HL-60/S4 treated with retinoic acid at 250 ng/mL for 4 days and 3 days (cell line): ENCODE measurements around the gene HSD17B2.
"Not testable (repeated sequence)": the region's sequence is repeated elsewhere in the genome, so short reads cannot be mapped to it uniquely, and the experiment has no call there.

Source experiments
- in situ Hi-C: fragments of 300-500 bp; cut with MboI; formaldehyde crosslinking; loops from 2 replicates; pipeline ENCODE4 v1.7.0; 2022; ENCODE audit warnings: low sequenced_read_pairs

The HSD17B2 gene, protein sequence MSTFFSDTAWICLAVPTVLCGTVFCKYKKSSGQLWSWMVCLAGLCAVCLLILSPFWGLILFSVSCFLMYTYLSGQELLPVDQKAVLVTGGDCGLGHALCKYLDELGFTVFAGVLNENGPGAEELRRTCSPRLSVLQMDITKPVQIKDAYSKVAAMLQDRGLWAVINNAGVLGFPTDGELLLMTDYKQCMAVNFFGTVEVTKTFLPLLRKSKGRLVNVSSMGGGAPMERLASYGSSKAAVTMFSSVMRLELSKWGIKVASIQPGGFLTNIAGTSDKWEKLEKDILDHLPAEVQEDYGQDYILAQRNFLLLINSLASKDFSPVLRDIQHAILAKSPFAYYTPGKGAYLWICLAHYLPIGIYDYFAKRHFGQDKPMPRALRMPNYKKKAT

DNA sequence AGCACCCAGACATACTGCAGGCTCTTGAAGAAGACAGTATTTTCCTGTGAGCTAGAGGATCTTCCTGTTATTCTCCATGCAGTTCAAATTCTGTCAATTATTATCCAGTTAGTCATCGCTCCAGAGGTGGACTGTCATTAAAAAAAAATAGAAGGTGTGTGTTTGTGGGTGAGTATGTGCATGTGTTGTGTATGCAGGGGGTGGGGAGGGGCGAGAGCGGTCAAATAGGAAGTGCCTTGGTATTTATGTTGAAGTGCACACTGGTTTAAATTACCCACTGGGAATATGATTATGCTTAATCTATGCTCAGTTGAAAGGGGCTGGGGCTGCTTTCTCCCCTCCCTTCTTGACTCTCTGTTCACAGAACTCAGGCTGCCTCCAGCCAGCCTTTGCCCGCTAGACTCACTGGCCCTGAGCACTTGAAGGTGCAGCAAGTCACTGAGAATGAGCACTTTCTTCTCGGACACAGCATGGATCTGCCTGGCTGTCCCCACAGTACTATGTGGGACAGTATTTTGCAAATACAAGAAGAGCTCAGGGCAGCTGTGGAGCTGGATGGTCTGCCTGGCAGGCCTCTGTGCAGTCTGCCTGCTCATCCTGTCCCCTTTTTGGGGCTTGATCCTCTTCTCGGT, at the start of gene HSD17B2:
HSD17B2 (plus strand) TSS at position 273 of the 632 bp plus-strand sequence; CDS start at position 445, 172 bp downstream.
- in situ Hi-C loops = no loop called here

DNA sequence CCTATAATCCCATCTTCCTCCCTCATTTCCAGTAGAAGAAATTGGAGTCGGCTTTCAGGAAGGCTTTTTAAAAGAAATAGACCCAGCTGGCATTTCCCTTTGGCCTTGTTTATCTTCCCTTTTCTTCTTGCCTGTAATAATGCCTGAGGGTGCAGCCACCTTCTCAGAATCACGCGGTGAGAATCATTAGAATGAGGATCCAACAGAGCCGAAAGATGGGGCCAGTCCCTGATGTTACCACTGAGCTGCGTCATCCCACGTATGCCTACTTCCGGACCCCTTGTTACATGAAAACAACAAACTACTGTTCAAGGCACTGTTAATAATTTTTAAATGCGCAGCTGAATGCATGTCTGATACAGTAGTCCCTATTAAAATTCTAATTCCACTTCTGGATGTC, 47.9 kb upstream of the HSD17B2 start:
- in situ Hi-C loops = no loop called here

DNA sequence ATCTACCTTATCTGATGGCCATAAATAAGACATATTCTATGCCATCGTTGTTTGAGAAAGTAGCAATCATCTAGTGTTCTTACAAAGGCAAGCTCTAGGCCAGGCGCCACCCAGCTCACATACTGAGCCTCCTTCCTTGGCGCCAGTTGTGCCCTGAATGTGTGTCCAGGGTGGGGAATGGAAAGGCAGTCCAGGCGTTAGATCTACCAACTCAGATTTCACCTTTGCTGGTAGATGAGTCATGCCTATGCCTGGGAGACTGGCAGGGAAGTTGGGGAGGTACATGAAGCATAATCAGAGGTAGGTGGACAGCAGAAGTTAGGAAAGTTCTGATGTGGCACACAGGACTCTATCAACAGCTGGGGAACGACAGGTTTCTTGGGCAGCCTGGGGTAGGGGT, 47.3 kb upstream of the HSD17B2 start:
- in situ Hi-C loops = no loop called here

DNA sequence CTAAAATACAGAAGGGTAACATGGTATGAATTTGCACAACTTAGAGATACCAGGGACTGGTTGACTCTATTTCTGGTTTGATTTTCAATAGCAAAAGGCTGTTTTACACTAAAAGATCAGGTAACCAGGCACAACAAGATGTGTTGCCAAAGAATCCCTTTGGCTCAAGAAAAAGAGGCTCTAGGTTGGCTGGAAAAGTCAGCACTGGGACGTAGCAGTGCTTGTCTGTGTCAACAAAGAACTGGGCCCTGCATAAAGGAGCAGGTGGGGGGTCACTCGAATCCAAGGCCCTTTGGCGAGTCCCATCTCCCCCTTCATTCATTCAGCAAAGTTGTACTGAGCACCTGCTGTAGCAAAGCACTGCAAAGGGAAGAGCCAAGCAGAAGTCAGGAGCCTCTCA, 42.2 kb upstream of the HSD17B2 start:
- in situ Hi-C loops = no loop called here

DNA sequence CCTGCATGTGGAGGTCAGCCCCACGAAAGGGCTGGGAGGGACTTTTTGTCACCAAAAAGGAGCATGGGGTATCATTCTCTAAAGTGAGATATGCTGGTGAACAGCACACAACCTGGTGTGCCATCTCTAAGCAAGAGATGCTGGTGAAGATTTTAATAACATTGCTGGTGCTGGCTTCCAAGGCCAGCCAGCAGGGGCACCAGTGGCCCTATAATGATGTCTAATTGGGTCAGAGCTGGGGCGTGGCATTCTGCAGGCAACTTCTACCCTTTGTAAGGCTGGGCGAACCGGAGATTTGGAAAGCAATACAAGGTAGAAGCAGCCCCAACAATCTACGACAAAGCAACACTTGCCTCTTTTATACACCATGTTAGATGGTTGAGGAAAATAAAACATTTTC, 40.6 kb upstream of the HSD17B2 start:
- in situ Hi-C loops = no loop called here

DNA sequence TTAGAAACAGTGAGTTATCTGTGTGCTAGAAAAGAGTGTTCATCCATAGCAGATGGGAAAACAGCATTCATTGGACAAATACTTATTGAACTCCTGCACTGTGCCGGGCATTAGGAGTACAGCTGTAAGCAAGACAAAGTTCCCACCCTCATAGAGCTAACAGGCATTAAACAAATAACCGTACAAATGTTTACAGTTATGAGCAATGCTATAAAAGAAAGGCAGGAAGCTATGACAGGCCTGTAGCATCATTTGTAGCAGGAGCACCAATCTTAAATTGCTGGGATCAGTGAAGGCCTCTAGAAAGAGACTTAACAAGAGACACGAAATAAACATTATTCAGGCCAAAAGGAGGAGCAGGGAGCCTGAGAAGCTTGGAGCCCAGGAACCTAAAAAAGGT, 39.4 kb upstream of the HSD17B2 start:
- in situ Hi-C loops = no loop called here

DNA sequence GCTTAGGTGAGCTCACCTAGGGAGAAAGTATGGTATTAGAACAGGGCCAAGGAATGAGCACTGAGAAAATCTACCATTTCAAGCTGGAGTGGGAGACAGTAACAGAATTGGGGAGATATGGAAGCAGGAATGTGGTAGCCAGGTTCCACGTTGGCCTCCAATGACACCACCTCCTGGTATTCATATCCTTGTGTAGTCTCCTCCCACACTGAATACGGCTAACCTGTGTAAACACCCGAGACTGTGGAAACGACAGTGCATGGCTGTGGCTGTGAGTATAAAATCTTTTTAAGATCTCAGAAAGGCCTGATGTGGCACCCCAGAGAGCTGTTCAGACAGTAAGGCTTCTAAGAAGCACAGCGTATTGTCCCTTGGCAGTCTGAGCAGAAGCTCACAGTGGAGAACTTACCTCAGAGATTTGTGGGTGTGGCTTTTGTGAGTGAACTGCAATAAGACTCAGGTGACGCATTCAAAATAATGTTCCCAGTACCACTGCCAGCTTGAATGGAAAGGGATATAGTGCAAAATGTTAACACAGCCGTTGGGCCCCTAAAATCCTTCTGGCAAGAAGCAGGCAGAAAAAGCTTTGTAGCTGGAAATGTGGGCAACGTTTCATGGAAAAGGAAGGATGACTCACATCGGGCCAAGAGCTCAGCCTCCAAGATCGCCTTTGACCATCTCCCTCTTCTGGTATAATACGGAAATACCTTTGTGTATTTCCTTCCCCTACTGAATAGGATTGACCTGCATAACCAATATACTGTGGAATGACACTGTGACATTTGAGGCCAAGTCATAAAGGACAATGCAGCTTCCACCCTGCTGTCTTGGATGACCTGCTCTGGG, 38.2 kb upstream of the HSD17B2 start:
- in situ Hi-C loops = no loop called here

DNA sequence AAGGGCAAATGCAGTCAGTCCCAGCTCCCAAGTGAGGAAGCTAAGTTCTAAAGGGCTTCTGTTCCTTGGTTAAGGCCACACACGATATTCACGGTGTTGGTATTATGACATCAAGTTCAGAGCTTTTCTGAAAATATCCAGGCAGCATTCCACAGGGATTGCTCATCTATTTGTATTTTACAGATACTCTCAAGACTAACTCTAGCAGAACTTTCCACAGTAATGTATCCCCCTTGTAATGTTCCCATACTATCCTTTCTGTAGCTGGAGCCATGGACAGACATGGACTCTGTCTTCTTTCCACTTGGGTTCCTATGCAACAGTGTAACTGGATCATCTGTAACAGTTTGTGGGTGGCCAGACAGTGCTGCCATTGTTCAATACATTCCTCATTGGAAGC, 37.3 kb upstream of the HSD17B2 start:
- in situ Hi-C loops = no loop called here

DNA sequence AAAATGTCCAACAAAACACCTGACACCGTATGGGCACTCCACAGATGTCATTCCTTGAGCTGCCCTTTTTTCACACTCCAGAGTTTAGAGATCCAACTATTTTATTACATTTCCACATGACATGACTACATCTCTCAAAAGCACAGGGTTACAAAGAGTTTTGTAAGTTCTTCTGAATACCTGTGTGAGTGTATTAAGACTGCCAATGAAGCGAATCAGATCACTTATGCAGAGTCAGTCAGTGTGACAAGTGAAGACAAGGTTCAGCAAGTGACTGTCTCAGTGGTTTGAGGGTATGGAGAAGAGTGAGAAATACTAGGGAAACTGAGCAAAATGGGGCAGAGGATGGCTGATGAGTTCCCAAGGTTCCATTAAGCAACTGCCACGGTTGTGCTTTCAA, 32.2 kb upstream of the HSD17B2 start:
- in situ Hi-C loops = no loop called here

DNA sequence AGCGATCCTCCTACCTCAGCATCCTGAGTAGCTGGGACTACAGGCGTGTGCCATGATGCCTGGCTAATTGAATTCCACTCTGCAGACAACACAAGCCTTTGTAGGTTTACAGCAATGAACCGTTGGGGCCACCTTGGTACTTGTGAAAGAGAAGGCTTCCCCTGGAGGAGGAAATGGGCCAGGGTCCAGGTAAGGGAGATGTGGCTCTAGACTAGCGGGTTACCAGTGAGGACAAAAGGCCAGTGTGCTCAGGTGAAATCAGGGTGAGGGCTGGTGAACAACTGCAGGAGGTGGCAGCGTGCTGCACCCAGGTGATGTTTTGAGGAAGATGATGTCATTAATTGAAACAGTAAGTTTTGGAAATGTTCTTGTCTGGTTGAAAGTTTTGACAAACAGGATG, 30.5 kb upstream of the HSD17B2 start:
- in situ Hi-C loops = no loop called here

DNA sequence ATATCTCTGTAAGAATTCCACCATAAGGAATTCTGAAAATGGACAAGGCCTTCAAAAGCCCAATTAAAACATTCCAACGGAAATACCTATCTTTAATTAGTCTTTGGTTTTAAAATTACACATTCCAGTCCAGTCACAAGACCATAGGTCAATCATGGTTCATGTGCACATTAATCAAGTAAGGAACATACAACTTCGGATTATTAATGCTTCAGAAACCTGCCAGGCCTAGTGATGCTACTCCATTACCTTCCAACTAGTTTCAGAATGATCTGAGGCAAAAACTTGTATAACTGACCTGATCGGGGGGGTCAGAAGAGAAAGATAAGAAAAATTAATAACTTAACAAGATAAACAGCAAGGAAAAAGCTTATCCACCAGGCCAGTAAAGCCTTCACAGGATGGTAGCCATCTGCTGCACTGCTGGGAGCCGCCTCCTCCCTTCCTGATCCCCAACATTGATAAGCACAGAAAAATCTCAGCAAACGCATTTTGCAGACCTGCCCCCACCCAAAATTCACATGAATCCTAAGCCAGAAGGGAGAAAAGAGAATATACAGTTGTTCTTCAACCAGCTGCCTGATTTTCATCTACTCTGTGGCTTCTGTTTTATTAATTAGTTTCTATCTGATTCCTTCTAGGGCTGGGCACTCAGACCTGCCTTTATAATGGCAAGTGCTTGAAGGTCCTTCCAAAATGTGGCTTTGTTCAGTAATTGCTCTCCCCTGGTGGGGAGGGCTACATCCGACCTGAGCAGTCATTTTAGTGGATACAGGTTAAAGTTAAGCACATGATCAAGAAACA, 29.8 kb upstream of the HSD17B2 start:
- in situ Hi-C loops = no loop called here

DNA sequence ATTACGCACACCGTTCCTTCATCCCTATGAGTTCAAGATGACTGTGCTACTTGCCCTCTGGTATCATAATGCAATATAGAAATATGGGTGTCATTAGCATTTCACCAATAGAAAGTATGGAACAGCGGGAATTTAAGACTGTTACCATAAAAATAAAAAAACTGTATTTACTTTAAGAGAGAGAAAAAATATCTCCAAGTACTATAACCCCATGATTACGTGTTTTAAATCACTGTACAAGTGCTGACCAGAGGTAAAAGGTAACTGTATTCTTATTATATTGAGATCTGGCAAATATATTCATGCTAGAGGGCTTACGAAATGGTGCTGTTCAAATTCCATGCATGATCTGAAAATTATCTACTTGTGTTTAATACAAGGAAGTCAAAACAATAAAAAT, 29.0 kb upstream of the HSD17B2 start:
- in situ Hi-C loops = no loop called here

DNA sequence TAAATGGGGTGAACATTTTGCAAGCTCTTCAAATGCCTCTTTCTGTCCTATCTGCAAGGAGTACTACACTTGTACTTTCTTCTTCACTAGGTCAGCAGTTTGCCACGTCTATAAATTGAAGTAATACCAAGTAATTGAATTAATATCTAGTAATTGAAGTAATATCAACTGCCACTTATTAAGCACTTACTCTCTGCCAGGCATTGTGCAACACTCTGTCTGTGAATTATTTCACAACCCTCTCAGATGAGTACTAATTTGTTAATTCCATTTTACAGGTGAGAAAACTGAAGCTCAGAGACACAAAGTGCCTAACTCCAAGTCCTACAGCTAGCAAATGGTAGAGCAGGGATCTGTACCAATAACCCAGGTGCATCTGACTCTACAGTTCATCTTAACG, 27.9 kb upstream of the HSD17B2 start:
- in situ Hi-C loops = no loop called here

DNA sequence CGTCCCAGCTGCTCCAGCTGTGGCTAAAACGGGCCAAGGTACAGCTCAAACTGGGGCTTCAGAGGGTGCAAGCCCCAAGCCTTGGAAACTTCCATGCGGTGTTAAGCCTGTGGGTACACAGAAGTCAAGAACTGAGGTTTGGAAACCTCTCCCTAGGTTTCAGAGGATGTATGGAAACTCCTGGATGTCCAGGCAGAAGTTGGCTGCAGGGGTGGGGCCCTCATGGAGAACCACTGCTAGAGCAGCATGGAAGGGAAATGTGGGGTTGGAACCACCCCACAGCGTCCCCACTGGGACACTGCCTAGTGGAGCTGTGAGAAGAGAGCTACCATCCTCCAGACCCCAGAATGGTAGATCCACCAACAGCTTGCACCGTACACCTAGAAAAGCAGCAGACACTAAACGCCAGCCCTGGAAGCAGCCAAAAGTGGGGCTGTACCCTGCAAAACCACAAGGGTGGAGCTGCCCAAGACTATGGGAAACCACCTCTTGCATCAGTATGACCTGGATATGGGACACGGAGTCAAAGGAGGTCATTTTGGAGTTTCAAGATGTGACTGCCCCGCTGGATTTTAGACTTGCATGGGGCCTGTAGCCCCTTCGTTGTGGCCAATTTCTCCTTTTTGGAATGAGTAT, 26.0 kb upstream of the HSD17B2 start:
- in situ Hi-C loops = no loop called here

DNA sequence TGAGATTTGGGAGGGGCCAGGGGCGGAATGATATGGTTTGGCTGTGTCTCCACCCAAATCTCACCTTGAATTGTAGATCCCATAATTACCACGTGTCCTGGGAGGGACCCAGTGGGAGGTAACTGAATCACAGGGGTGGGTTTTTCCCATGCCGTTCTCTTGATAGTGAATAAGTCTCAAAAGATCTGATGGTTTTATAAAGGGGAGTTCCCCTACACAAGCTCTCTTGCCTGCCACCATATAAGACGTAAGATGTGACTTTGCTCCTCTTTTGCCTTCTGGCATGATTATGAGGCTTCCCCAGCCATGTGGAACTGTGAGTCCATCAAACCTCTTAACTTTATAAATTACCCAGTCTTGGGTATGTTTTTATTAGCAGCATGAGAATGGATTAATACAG, 25.3 kb upstream of the HSD17B2 start:
- in situ Hi-C loops = not testable (repeated sequence)

DNA sequence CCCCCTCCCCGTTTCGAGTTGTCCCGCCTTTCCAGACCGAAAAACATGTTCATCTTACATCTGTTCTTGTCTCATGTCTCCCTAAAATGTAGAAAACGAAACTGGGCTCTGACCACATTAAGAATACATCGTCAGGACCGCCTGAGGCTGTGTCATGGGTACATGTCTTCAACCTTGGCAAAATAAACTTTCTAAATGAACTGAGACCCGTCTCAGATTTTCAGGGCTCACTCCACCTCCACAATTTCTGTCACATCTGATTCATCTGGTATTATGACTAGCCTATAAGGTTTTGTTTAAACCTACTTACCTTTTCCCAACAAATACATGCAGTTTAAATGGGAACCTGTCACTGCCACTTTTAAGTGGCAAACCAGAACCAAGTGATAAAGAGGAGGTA, 24.4 kb upstream of the HSD17B2 start:
- in situ Hi-C loops = no loop called here

DNA sequence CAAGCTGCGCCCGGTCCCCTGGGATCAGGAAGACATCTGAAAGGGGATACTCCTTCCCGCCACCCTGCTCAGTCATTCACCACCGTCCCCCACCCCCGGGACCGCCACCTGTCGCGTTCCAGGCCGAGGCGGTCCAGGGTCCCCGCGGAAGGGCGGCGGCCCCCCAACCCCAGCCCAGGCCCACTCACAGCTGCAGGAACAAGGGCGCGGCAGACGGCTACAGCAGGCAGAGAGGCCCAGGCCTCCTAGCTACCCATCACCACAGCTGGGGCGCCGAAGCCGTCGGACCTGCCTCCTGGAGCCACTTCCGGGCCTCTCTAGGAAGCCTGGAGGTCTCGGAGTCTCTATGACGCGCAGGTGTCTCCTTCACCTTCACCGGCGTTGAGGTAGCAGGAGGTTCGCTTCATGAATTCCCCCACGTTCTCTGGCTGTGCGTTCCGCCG, 23.8 kb upstream of the HSD17B2 start, which contains the start of gene SDR42E1:
SDR42E1 (minus strand) TSS at position 272 of the 443 bp plus-strand sequence. CDS start 10,612 bp downstream, outside the sequence.
- in situ Hi-C loops = no loop called here

DNA sequence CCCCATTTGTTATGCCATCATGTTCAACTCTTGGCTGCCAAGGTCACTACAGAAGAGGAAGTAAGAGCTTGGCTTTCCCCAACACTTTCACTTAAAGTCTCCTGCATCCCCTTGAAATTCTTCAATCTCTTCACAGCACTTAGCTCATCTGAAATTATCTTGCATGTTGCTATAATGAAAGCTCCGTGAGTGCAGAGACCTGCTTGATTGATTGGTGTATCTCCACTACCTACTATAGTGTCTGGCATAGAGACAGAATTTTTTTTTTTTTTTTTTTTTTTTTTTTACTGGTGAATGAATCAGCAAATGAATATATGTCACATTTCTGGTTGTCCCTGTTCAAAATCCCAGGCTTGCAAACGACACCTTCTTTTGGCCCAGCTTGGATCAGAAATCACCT, 21.9 kb upstream of the HSD17B2 start:
- in situ Hi-C loops = no loop called here

DNA sequence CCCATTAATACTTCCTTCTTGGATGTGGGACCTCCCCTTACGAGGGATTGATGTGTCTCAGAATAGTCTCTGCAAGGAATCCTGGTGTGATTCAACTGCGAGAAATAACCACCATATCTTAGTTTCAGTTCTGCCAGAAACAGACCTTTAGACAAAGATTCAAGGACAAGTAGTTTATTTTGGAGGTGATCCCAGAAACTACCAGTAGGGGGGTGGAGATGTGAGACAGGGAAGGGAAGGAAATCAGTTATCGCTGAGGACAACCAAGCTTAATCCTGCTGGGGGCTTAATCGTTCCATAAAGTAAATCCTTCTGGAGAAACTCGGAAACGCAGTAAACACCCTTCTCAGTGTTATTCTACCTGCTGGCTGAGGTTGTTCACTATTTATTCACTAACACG, 18.8 kb upstream of the HSD17B2 start:
- in situ Hi-C loops = no loop called here

DNA sequence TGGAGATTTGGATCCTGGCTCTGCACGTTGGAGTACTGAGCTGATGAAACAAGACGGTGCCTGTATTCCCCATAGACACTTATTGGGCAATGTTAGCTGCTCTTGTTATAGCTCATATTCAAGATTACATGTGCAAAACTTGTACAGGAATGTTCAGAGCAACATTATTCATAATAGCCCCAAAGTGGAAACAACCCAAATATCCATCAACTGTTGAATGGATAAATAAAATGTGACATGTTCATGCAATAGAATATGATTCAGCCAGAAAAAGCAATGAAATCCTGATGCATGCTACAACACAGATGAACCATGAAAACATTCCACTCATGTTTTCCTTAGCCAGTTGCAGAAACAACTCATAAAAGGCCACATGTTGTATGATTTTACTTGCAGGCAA, 18.1 kb upstream of the HSD17B2 start:
- in situ Hi-C loops = no loop called here
